Measurements from ENCODE around the gene BMP10. TPM values are rescaled to one million over a fixed set of nuclear protein-coding genes. Genes with fewer than 3 reads are reported as not detected.

The BMP10 gene
- total and polyA plus RNA-seq, 10 of the 15 experiments (the other 5 are each of a cell fraction or from before 2014, with no cell fraction given): 0.04 TPM; not detected in 9

GRCh38 chr2:68920481-68921170 lies 49.4 kb upstream of the BMP10 start:
- DNase-seq (ENCODE audit: low read depth, low spot score): no peak
- Histone ChIP-seq H3K4me2 (ENCODE audit: control insufficient read depth, insufficient read depth) (no peak overlapping the region), H3K27ac (ENCODE audit: control insufficient read depth, insufficient read depth) (no peak overlapping the region), H3K9me3 (replicated peaks; ENCODE audit: control insufficient read depth, insufficient read depth, low read length) (no peaks in the 10 kb centered on the region), H3K79me2 (ENCODE audit: control insufficient read depth, insufficient read depth, low read length) (no peaks in the 10 kb centered on the region), H3K4me3 (no peak overlapping the region), H3K4me1 (ENCODE audit: control insufficient read depth, insufficient read depth, low read length) (no peaks in the 10 kb centered on the region), H3K9ac (ENCODE audit: control insufficient read depth, insufficient read depth, low read length) (no peak overlapping the region), H3K27me3 (replicated peaks in 1 of 2; ENCODE audit: control insufficient read depth in 2 of 2, insufficient read depth in 2 of 2, low read length in 1 of 2) (peaks cover 0 to 2% of the 10 kb centered on the region in 2 experiments; a peak in 2 of 4 replicates), H3K36me3 (ENCODE audit: control insufficient read depth in 2 of 2, insufficient read depth in 2 of 2, low read length in 1 of 2) (no peaks in the 10 kb centered on the region), H4K20me1 (ENCODE audit: control insufficient read depth, insufficient read depth) (no peaks in the 10 kb centered on the region), H2AFZ (ENCODE audit: control insufficient read depth, low read depth, low read length) (no peak overlapping the region)
- in situ Hi-C loops (cut with MboI) (loop anchor here (5.0 kb wide), 1 partner anchor 213 kb away; no protein-coding TSS in a partner anchor), intact Hi-C loops (cut with micrococcal nuclease; ENCODE audit: unreplicated experiment) (no loop called here)
- no TSS peak for BruUV-seq (replicated peaks)
- 39% methylated on average over 6 of the region's 6 CpGs for WGBS (ENCODE audit: insufficient coverage, insufficient replicate concordance, low lambda C conversion rate, missing lambda C conversion rate)
- ATAC-seq: no peak
- ChIA-PET RAD21 (ENCODE audit: unreplicated experiment) (no interaction called here), CTCF (no interaction called here), SMC1A (ENCODE audit: uncharacterized antibody, unreplicated experiment) (interaction anchor here (1.8 kb wide), 1 partner anchor 13 kb away, joined by 6 read pairs; no protein-coding TSS in a partner anchor), POLR2A (no interaction called here)
- no peak for FAIRE-seq
- TF ChIP-seq PAX5 (IDR thresholded peaks at IDR 0.05; ENCODE audit: borderline replicate concordance, low read depth, low read length) (no peak), NR2C2 (IDR thresholded peaks at IDR 0.05; ENCODE audit: borderline replicate concordance, control insufficient read depth, insufficient read length, low read depth) (no peak), ZNF24 (IDR thresholded peaks at IDR 0.05) (no peak), IRF5 (IDR thresholded peaks at IDR 0.05; ENCODE audit: borderline replicate concordance) (no peak), SIX5 (IDR thresholded peaks at IDR 0.05; ENCODE audit: low read depth, low read length, severe bottlenecking) (no peak), NFYB (IDR thresholded peaks at IDR 0.05; ENCODE audit: insufficient read depth, low read depth, low read length) (no peak), HSF1 (IDR thresholded peaks at IDR 0.05; ENCODE audit: low read depth, low read length) (no peak), IRF4 (IDR thresholded peaks at IDR 0.05; ENCODE audit: low read depth, low read length) (no peak), ASH2L (IDR thresholded peaks at IDR 0.05; ENCODE audit: borderline replicate concordance, low read depth) (no peak), FOXM1 (IDR thresholded peaks at IDR 0.05; ENCODE audit: low read depth, low read length) (no peak), SKIL (IDR thresholded peaks at IDR 0.05; ENCODE audit: low read depth, poor library complexity, severe bottlenecking) (no peak), CBX5 (IDR thresholded peaks at IDR 0.05; ENCODE audit: low read depth) (no peak), RBBP5 (conservative IDR thresholded peaks at IDR 0.05) (no peak), BHLHE40 (IDR thresholded peaks at IDR 0.05; ENCODE audit: borderline replicate concordance in 1 of 2, low read depth in 2 of 2, low read length in 1 of 2) (no peak), KDM1A (IDR thresholded peaks at IDR 0.05; ENCODE audit: borderline replicate concordance) (no peak), NR2F1 (conservative IDR thresholded peaks at IDR 0.05) (no peak), EP300 (IDR thresholded peaks at IDR 0.05; ENCODE audit: borderline replicate concordance in 1 of 2, control insufficient read depth in 1 of 2, low read depth in 2 of 2, low read length in 2 of 2) (no peak), DPF2 (IDR thresholded peaks at IDR 0.05) (no peak)

Data from GM12878 (cell line).